ENCODE results near the gene MED27. TPM values are rescaled to one million over a fixed set of nuclear protein-coding genes. Genes with fewer than 3 reads are reported as not detected.
A peak's percentile ranks its signal among the peaks of the same experiment; 100 is the strongest.

MED27 gene
- total RNA-seq, 1 experiment from 2014 or later: 24.4 TPM

DNA sequence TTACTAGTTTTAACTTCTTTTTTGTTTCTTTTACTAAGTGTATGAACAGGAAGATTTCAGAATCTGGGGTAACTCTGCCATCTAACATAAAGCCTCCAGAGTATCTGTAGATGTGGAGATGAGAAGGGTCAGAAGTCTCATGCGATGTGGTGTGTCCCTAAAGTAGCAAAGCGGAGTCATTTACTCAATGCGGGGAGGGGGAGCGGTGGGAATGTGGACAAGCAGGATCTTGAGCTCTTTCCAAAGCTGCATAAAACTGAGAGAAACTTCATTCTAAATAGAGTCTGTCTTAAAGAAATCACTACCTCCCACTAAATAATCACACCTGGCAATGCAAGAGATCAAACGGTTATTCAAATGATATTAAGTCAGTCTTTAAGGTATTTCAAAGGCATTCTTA, 92.4 kb downstream of the MED27 start:
- intact Hi-C loops (cut with micrococcal nuclease; ENCODE audit: unreplicated experiment): no loop called here
- in situ Hi-C loops (cut with HindIII; ENCODE audit: low pct_unique_long_range_greater_than_20kb, low sequenced_read_pairs): no loop called here
- Histone ChIP-seq H3K36me3 (ENCODE audit: control insufficient read depth, insufficient read depth, low read length) (no peaks in the 10 kb centered on the region), H3K27ac (ENCODE audit: low read length) (no peak overlapping the region), H3K4me3 (ENCODE audit: low read depth in 2 of 2, low read length in 2 of 2) (no peak overlapping the region), H3K27me3 (ENCODE audit: control insufficient read depth, insufficient read depth, low read length) (no peaks in the 10 kb centered on the region), H3K9me3 (ENCODE audit: control insufficient read depth, insufficient read depth, low read depth, low read length) (no peaks in the 10 kb centered on the region; the same call in 1 of the 2 replicates), H3K4me1 (ENCODE audit: control insufficient read depth, insufficient read depth, low read length) (no peaks in the 10 kb centered on the region)
- DNase-seq (ENCODE audit: low read depth, low spot score): no peak
- BruUV-seq (replicated peaks): no TSS peak
- TF ChIP-seq CTCF (IDR thresholded peaks at IDR 0.05): no peak
- no peak for TF ChIP-seq POLR2AphosphoS5 (IDR thresholded peaks at IDR 0.05; ENCODE audit: low read depth, low read length)
- no peak for TF ChIP-seq REST (IDR thresholded peaks at IDR 0.05; ENCODE audit: insufficient read depth in 1 of 2, low read depth in 2 of 2, low read length in 1 of 2)
- TF ChIP-seq SIN3A (IDR thresholded peaks at IDR 0.05; ENCODE audit: borderline replicate concordance, insufficient read depth, low read depth, low read length): no peak
- TF ChIP-seq TCF7L2 (IDR thresholded peaks at IDR 0.05; ENCODE audit: low read depth, low read length): no peak
- ChIA-PET CTCF (no interaction called here), POLR2A (no interaction called here)
- ATAC-seq: no peak

GRCh38 chr9:131986576-131986975, 93.1 kb downstream of the MED27 start:
- no TSS peak for BruUV-seq (replicated peaks)
- peak; percentile 88 for DNase-seq (ENCODE audit: low read depth, low spot score)
- Histone ChIP-seq H3K36me3 (ENCODE audit: control insufficient read depth, insufficient read depth, low read length) (no peaks in the 10 kb centered on the region), H3K27me3 (ENCODE audit: control insufficient read depth, insufficient read depth, low read length) (no peaks in the 10 kb centered on the region), H3K27ac (ENCODE audit: low read length) (no peak overlapping the region), H3K9me3 (ENCODE audit: control insufficient read depth, insufficient read depth, low read depth, low read length) (no peaks in the 10 kb centered on the region; the same call in 1 of the 2 replicates), H3K4me1 (ENCODE audit: control insufficient read depth, insufficient read depth, low read length) (no peaks in the 10 kb centered on the region), H3K4me3 (ENCODE audit: low read depth in 2 of 2, low read length in 2 of 2) (no peak overlapping the region)
- in situ Hi-C loops (cut with HindIII; ENCODE audit: low pct_unique_long_range_greater_than_20kb, low sequenced_read_pairs) (no loop called here), intact Hi-C loops (cut with micrococcal nuclease; ENCODE audit: unreplicated experiment) (no loop called here)
- peak; percentile 86 for ATAC-seq
- TF ChIP-seq CTCF (IDR thresholded peaks at IDR 0.05) (no peak), POLR2AphosphoS5 (IDR thresholded peaks at IDR 0.05; ENCODE audit: low read depth, low read length) (no peak), SIN3A (IDR thresholded peaks at IDR 0.05; ENCODE audit: borderline replicate concordance, insufficient read depth, low read depth, low read length) (no peak), REST (IDR thresholded peaks at IDR 0.05; ENCODE audit: insufficient read depth in 1 of 2, low read depth in 2 of 2, low read length in 1 of 2) (no peak), TCF7L2 (IDR thresholded peaks at IDR 0.05; ENCODE audit: low read depth, low read length) (no peak)
- POLR2A ChIA-PET: no interaction called here
- CTCF ChIA-PET: no interaction called here

Data from Panc1 (cell line).